ENCODE data around the gene BRPF1. TPM values are rescaled to one million over a fixed set of nuclear protein-coding genes. Genes with fewer than 3 reads are reported as not detected.

The BRPF1 gene
- total RNA-seq, 4 donors from 2014 or later: 20.1 to 27.2 (median 22.5) TPM

- 89 to 91% methylated on average over 4 of the region's 4 CpGs for WGBS, 2 donors
- intact Hi-C loops (cut with DNase I; ENCODE audit: low total_unique reads): no loop called here
- no peak for TF ChIP-seq POLR2A (IDR thresholded peaks at IDR 0.05)
- TF ChIP-seq CTCF (IDR thresholded peaks at IDR 0.05): no peak
Observed at GRCh38 chr3:9784965-9785364, 53.4 kb downstream of the BRPF1 start.

GRCh38 chr3:9785602-9786001 is 54.1 kb downstream of the BRPF1 start:
- DNase-seq (ENCODE audit: low spot score in 2 of 2): no peak
- intact Hi-C loops (cut with DNase I; ENCODE audit: low total_unique reads): no loop called here
- no peak overlapping the region for H3K4me3 ChIP-seq (ENCODE audit: low read depth, poor library complexity, severe bottlenecking)
- 85% methylated on average over 7 of the region's 7 CpGs for WGBS, 2 donors
- TF ChIP-seq CTCF (IDR thresholded peaks at IDR 0.05) (no peak), POLR2A (IDR thresholded peaks at IDR 0.05) (no peak)

More at GRCh38 chr3:9784965-9785364, 53.4 kb downstream of the BRPF1 start:
- no peak for DNase-seq (ENCODE audit: low spot score in 2 of 2)
- H3K4me3 ChIP-seq (ENCODE audit: low read depth, poor library complexity, severe bottlenecking): no peak overlapping the region

- 95 to 97% methylated on average over 7 of the region's 7 CpGs for WGBS, 2 donors
- TF ChIP-seq POLR2A (IDR thresholded peaks at IDR 0.05): no peak
- TF ChIP-seq CTCF (IDR thresholded peaks at IDR 0.05): no peak
- no peak for DNase-seq (ENCODE audit: low spot score in 2 of 2)
- intact Hi-C loops (cut with DNase I; ENCODE audit: low total_unique reads): no loop called here
- no peak overlapping the region for H3K4me3 ChIP-seq (ENCODE audit: low read depth, poor library complexity, severe bottlenecking)
Observed at GRCh38 chr3:9786209-9786739, 54.7 kb downstream of the BRPF1 start.

- whole genome bisulfite sequencing, 2 donors: 90 to 92% methylated on average over 13 of the region's 13 CpGs
- H3K4me3 ChIP-seq (ENCODE audit: low read depth, poor library complexity, severe bottlenecking): no peak overlapping the region
- intact Hi-C loops (cut with DNase I; ENCODE audit: low total_unique reads): no loop called here
- DNase-seq (ENCODE audit: low spot score in 2 of 2): no peak
- TF ChIP-seq CTCF (IDR thresholded peaks at IDR 0.05): no peak
- TF ChIP-seq POLR2A (IDR thresholded peaks at IDR 0.05): no peak
Observed at GRCh38 chr3:9786825-9787669, 55.5 kb downstream of the BRPF1 start.

- DNase-seq (ENCODE audit: low spot score in 2 of 2): no peak
- no peak overlapping the region for H3K4me3 ChIP-seq (ENCODE audit: low read depth, poor library complexity, severe bottlenecking)
- TF ChIP-seq POLR2A (IDR thresholded peaks at IDR 0.05) (no peak), CTCF (IDR thresholded peaks at IDR 0.05) (no peak)
- intact Hi-C loops (cut with DNase I; ENCODE audit: low total_unique reads): no loop called here
- WGBS, 2 donors: 81 to 88% methylated on average over 6 of the region's 6 CpGs
Observed at GRCh38 chr3:9787714-9788113, 56.2 kb downstream of the BRPF1 start.
